GM12872 (cell line): ENCODE measurements around the gene ACVR1B.

Experiments
- TF ChIP-seq, protein P1 (sequence below): IDR thresholded peaks from 3 replicates; pipeline ENCODE4 v1.5.1; 2011; ENCODE audit warnings: low read depth, mild to moderate bottlenecking, low read length, moderate library complexity; ENCODE audit not compliant: insufficient read depth

ACVR1B gene

GRCh38 chr12:51925346-51926063 lies 26.0 kb upstream of the ACVR1B start:
- TF ChIP-seq, protein P1, sequence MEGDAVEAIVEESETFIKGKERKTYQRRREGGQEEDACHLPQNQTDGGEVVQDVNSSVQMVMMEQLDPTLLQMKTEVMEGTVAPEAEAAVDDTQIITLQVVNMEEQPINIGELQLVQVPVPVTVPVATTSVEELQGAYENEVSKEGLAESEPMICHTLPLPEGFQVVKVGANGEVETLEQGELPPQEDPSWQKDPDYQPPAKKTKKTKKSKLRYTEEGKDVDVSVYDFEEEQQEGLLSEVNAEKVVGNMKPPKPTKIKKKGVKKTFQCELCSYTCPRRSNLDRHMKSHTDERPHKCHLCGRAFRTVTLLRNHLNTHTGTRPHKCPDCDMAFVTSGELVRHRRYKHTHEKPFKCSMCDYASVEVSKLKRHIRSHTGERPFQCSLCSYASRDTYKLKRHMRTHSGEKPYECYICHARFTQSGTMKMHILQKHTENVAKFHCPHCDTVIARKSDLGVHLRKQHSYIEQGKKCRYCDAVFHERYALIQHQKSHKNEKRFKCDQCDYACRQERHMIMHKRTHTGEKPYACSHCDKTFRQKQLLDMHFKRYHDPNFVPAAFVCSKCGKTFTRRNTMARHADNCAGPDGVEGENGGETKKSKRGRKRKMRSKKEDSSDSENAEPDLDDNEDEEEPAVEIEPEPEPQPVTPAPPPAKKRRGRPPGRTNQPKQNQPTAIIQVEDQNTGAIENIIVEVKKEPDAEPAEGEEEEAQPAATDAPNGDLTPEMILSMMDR, result no peak

DNA sequence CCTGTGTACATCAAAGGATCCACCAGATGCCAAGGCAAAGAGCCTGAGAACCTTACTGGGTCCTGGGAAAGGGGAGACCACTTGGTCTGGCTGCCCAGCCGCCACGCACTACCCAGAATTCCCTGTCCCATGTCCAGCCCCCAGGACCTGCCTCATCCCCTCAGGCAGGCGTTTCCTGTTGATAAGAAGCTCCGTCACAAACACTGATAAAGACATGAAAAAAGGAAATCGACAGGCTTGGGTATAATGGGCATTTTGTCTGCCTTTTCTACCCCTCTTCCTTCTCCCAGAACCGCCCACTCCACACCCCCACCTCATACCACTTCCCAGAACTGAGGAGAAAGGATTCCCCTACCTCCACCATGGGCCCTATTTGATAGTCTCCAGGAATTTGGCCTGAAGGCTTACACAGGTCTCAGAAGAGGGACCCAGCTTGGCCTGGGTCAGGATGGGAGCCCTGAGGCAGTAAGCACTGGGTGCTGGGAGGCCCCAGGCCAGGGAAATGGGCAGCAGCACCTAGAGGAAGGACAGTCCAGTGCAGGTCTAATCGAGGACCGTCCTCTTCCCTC lies 25.4 kb upstream of the ACVR1B start:
- TF ChIP-seq, protein P1, result no peak

DNA sequence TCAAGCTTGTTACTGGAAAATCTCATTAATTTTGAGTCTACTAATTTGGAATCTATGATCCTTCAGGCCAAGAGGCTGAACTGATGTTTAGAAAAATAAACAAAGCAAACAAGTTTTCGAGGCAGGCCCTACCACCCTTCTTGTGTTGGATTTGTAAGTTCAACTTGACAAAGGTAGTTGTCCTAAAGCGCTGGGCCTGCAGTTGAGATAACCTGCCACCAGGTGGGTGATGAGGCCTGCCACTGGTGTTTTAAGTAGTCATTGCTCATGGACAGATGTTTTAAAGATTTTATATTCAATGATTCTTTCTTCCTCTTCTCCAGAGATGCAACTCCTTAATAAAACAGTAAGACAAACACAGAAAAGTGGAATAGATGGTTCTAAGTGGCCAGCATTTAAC lies 24.8 kb upstream of the ACVR1B start:
- TF ChIP-seq, protein P1, result peak; percentile 77

DNA sequence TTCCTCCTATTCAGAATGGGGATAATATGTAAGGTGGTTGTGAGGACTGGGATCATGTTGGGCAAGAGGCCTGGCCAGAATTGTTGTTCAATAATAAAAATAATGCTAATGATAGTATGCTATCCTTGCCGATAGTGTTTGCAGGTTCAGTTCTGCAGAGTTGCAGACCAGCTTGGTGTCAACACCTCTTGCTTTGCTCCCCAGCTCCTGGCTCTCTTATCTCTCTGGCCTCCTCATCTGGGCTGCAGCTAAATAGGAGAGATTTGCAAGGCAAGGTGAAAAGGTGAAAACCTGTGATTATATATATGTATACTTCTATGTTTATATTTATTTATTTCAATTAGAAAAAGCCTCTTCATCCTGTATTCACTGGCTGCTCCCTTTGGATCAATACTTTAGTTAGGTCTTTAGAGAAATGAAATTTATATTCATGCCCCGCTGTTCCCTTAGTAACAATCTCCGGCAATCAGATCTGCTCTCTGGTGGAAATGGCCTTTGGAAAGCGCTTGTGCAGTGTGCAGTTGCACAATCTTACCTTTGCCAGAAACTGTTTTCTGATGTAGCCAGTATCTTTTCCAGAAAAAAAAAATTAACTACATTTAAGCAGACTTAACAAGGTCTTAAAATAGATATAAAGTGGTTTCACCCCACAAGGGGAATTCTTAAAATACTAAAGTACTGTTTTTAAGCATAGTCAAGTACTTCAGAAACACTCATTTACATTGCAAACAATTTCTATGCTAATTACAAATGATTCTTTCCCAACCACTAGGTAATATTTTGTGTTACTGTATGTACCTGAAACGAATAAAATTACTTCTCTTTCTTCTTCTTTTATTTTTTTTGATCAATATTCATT lies 19.1 kb upstream of the ACVR1B start:
- TF ChIP-seq, protein P1, result no peak

DNA sequence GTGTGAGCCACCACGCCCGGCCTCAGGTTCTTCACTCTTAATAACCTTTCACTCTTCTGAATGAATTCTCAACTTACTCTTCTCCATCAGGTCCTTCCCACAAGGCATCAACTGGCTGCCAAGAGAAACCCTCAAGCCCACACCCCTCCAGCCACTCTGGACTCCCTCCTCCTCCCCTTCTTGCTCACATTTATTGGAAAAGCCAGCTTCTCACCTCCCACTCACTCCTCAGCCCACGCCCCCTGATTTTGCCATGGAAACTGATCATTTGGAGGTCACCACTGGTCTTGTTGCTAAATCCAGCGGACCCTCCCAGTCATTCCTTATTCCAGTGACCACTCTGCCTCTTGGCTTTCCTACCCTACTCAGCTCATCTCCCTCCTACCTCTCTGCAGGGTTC lies 17.4 kb upstream of the ACVR1B start:
- TF ChIP-seq, protein P1, result no peak

DNA sequence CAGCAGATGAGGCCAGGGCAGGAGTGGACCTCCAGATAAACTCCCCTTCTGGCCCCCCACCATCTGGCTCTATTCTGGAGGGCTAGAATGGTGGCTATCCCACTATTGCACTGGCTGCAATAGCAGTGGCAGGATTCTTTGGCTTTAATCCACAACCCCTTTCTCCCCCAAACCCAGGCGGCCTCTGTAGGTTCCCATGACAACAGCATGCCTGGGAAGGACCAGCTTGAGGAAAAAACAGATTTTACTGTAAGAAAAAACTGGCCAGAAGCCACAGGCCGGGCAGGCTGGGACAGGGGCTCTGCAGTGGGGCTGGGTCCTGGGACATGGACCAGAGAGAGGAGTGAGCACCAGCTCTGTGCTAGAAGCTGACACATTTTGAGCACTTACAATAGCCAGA lies 13.6 kb upstream of the ACVR1B start:
- TF ChIP-seq, protein P1, result no peak

- TF ChIP-seq, protein P1, result no peak
These were observed 12.8 kb upstream of the ACVR1B start for GRCh38 chr12:51938726-51939125.
